ENCODE data around the gene PTGER1. TPM values are rescaled to one million over a fixed set of nuclear protein-coding genes. Genes with fewer than 3 reads are reported as not detected.

The PTGER1 gene
- total and polyA plus RNA-seq, 2 of the 13 experiments (the other 11 are each of a cell fraction or from before 2014, with no cell fraction given) = 0.13 TPM; not detected in 1

DNA sequence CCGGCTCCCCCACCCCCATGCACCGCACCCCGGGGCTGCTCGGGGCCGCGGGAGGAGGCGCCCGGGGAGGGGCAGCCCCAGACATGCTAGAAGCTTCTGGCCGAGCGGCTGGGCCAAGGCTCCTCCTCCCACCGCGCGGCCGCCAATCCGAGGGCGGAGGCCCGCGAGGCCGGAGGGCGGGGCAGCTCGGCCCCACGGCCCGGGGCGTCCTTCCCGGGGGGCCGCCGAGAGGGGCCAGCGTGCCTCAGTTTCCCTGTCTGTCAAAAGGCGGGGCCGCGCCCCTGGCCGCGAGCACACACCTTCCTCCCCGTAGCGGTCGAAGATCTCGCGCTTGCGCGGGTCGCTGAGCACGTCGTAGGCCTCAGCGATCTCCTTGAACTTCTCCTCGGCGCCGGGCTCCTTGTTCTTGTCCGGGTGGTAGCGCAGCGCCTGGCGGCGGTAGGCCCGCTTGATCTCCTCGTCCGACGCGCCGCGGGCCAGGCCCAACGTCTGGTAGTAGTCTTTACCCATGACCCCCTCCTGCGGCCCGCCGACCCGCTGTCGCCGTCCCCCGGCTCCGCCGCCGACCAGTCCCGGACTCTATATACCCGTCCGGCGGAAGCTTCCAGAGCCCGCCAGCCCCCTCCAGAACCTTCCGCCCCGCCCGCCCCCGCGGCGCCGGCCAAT lies 42.8 kb upstream of the PTGER1 start, which contains the start of gene DNAJB1 (continued):
- TF ChIP-seq RERE (CRISPR knock-in tag; IDR thresholded peaks at IDR 0.05; ENCODE audit: low read depth) (no peak), MEIS2 (CRISPR knock-in tag; IDR thresholded peaks at IDR 0.05) (peak; percentile 37; the same call in 1 of the 2 replicates), RFX3 (CRISPR knock-in tag; IDR thresholded peaks at IDR 0.05) (no peak), PPARG (CRISPR knock-in tag; conservative IDR thresholded peaks at IDR 0.05) (no peak), ZBTB39 (CRISPR knock-in tag; IDR thresholded peaks at IDR 0.05) (no peak), ZNF251 (CRISPR knock-in tag; IDR thresholded peaks at IDR 0.05) (no peak), ZNF12 (CRISPR knock-in tag; IDR thresholded peaks at IDR 0.05) (no peak)
- TF ChIP-seq, protein P1, sequence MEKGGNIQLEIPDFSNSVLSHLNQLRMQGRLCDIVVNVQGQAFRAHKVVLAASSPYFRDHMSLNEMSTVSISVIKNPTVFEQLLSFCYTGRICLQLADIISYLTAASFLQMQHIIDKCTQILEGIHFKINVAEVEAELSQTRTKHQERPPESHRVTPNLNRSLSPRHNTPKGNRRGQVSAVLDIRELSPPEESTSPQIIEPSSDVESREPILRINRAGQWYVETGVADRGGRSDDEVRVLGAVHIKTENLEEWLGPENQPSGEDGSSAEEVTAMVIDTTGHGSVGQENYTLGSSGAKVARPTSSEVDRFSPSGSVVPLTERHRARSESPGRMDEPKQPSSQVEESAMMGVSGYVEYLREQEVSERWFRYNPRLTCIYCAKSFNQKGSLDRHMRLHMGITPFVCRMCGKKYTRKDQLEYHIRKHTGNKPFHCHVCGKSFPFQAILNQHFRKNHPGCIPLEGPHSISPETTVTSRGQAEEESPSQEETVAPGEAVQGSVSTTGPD (CRISPR knock-in tag; IDR thresholded peaks at IDR 0.05) = no peak
